ENCODE data around the gene CACNA1F.

CACNA1F gene

GRCh38 chrX:49155900-49156837 lies 77.0 kb downstream of the CACNA1F start:
- in situ Hi-C loops (cut with HindIII; ENCODE audit: low pct_unique_long_range_greater_than_20kb, low sequenced_read_pairs) = no loop called here
- TF ChIP-seq JUND (IDR thresholded peaks at IDR 0.05; ENCODE audit: low read depth) = no peak
- DNase-seq (ENCODE audit: low read depth in 1 of 2, low spot score in 1 of 2) = peak; percentile 66 to 93

- no peak for TF ChIP-seq JUND (IDR thresholded peaks at IDR 0.05; ENCODE audit: low read depth)
- in situ Hi-C loops (cut with HindIII; ENCODE audit: low pct_unique_long_range_greater_than_20kb, low sequenced_read_pairs) = no loop called here
- peak; percentile 51 to 90 for DNase-seq (ENCODE audit: low read depth in 1 of 2, low spot score in 1 of 2)
Observed at GRCh38 chrX:49155243-49155899, 77.8 kb downstream of the CACNA1F start.
